ENCODE data around the gene PRR15L. TPM values are rescaled to one million over a fixed set of nuclear protein-coding genes. Genes with fewer than 3 reads are reported as not detected.

PRR15L gene
- polyA plus RNA-seq, 3 donors = not detected

DNA sequence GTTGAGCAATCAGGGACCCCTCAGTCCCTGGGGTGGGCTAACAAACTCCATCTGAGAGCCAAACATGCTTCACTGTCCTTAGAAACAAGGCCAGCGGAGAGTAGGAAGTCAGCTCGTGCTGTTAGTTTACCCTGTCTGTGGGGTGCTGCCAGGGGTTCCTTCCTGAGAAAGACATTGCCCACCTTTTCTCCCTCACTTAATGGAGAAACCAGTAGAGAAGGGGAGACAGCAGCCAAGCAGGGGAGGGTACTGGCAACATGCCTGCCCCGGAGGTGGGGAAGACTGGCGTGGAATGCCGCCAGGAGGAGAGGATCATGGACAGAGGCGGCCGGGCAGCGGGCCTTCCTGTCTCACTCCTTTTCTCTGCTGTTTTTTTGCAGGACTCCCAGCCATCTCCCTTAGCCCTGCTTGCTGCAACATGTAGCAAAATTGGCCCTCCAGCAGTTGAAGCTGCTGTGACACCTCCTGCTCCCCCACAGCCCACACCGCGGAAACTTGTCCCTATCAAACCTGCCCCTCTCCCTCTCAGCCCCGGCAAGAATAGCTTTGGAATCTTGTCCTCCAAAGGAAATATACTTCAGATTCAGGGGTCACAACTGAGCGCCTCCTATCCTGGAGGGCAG is 41.8 kb downstream of the PRR15L start:
- no peak overlapping the region for H3K4me3 ChIP-seq (replicated peaks in 1 of 3; ENCODE audit: low read depth in 2 of 3, low read length in 3 of 3)
- no peaks in the 10 kb centered on the region for H3K27me3 ChIP-seq (ENCODE audit: control insufficient read depth in 2 of 2, insufficient read depth in 2 of 2, low read length in 2 of 2)
- no peak overlapping the region for H3K9ac ChIP-seq (ENCODE audit: insufficient read depth, low read length, poor library complexity, severe bottlenecking)
- Mint-ChIP-seq H3K27me3 (ENCODE audit: low read depth in 3 of 3) (peaks cover 0 to 3% (median 2%) of the 10 kb centered on the region in 3 donors), H3K4me3 (no peak overlapping the region), H3K27ac (no peak overlapping the region), H3K4me1 (peaks cover 20% of the 10 kb centered on the region), H3K36me3 (peaks cover 43 to 57% of the 10 kb centered on the region in 2 donors), H3K9me3 (no peaks in the 10 kb centered on the region)
- 96% methylated on average over 5 of the region's 12 CpGs for WGBS (ENCODE audit: insufficient coverage)
- peaks cover 25 to 33% of the 10 kb centered on the region in 2 donors for H3K36me3 ChIP-seq (replicated peaks in 1 of 2; ENCODE audit: control insufficient read depth in 1 of 2, insufficient read depth in 2 of 2, low read length in 2 of 2)
- peaks cover 19% of the 10 kb centered on the region for H3K79me2 ChIP-seq (ENCODE audit: insufficient read depth, low read length)
- H3K9me3 ChIP-seq (replicated peaks in 1 of 2; ENCODE audit: control insufficient read depth in 1 of 2, insufficient read depth in 1 of 2, low read length in 2 of 2) = no peaks in the 10 kb centered on the region
- intact Hi-C loops (cut with micrococcal nuclease) = no loop called here
- TF ChIP-seq, protein P1, sequence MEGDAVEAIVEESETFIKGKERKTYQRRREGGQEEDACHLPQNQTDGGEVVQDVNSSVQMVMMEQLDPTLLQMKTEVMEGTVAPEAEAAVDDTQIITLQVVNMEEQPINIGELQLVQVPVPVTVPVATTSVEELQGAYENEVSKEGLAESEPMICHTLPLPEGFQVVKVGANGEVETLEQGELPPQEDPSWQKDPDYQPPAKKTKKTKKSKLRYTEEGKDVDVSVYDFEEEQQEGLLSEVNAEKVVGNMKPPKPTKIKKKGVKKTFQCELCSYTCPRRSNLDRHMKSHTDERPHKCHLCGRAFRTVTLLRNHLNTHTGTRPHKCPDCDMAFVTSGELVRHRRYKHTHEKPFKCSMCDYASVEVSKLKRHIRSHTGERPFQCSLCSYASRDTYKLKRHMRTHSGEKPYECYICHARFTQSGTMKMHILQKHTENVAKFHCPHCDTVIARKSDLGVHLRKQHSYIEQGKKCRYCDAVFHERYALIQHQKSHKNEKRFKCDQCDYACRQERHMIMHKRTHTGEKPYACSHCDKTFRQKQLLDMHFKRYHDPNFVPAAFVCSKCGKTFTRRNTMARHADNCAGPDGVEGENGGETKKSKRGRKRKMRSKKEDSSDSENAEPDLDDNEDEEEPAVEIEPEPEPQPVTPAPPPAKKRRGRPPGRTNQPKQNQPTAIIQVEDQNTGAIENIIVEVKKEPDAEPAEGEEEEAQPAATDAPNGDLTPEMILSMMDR (IDR thresholded peaks at IDR 0.05) = no peak
- no peak for DNase-seq
- H3K27ac ChIP-seq (ENCODE audit: low read depth in 1 of 2, low read length in 2 of 2) = no peak overlapping the region
- peaks cover 37% of the 10 kb centered on the region for H4K20me1 ChIP-seq (ENCODE audit: insufficient read depth, low read length)
- no peak overlapping the region for H3K4me2 ChIP-seq (replicated peaks; ENCODE audit: extremely low read depth, low read length, poor library complexity, severe bottlenecking)
- no peak overlapping the region for H2AFZ ChIP-seq (ENCODE audit: insufficient read depth, low read depth, low read length, poor library complexity, severe bottlenecking)
- H3K4me1 ChIP-seq (ENCODE audit: control insufficient read depth in 1 of 2, insufficient read depth in 2 of 2, low read length in 2 of 2) = peaks cover 12 to 15% of the 10 kb centered on the region in 2 donors

DNA sequence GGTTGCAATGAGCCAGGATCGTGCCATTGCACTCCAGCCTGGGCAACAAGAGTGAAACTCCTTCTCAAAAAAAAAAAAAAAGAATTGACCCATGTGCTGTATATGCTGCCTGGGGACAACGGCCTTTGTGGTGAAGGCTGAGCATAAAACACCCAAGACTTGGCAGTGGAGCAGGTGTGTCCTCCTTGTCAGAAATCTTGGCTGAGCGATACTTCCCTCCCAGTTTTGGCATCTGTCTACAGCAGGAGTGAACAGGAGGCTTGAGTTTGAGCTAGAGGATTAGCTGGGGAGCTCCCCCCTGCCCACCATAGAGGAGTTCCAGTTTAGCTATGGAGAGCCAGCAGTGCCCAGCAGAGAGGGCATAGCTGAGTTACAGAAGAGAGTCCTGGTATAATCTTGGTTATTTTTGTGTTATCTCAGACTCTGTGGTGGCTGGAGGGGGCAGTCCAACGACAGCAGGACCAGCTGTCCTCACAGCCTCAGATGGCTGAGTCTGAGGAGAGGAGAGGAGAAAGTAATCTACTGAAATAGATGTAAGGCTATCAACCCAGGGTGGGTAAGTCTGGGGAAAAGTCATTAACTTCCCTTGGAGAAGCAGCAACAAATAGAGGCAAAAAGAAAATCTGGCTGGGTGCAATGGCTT is 43.3 kb downstream of the PRR15L start:
- H3K4me1 Mint-ChIP-seq = peaks cover 19% of the 10 kb centered on the region
- Histone ChIP-seq H4K20me1 (ENCODE audit: insufficient read depth, low read length) (peaks cover 51% of the 10 kb centered on the region), H3K4me1 (ENCODE audit: control insufficient read depth in 1 of 2, insufficient read depth in 2 of 2, low read length in 2 of 2) (peaks cover 12 to 15% of the 10 kb centered on the region in 2 donors), H2AFZ (ENCODE audit: insufficient read depth, low read depth, low read length, poor library complexity, severe bottlenecking) (no peak overlapping the region), H3K36me3 (replicated peaks in 1 of 2; ENCODE audit: control insufficient read depth in 1 of 2, insufficient read depth in 2 of 2, low read length in 2 of 2) (peaks cover 25 to 43% of the 10 kb centered on the region in 2 donors), H3K27me3 (ENCODE audit: control insufficient read depth in 2 of 2, insufficient read depth in 2 of 2, low read length in 2 of 2) (no peaks in the 10 kb centered on the region), H3K27ac (ENCODE audit: low read depth in 1 of 2, low read length in 2 of 2) (no peak overlapping the region), H3K4me2 (replicated peaks; ENCODE audit: extremely low read depth, low read length, poor library complexity, severe bottlenecking) (no peak overlapping the region), H3K79me2 (ENCODE audit: insufficient read depth, low read length) (peaks cover 34% of the 10 kb centered on the region), H3K9me3 (replicated peaks in 1 of 2; ENCODE audit: control insufficient read depth in 1 of 2, insufficient read depth in 1 of 2, low read length in 2 of 2) (no peaks in the 10 kb centered on the region), H3K4me3 (replicated peaks in 1 of 3; ENCODE audit: low read depth in 2 of 3, low read length in 3 of 3) (no peak overlapping the region), H3K9ac (ENCODE audit: insufficient read depth, low read length, poor library complexity, severe bottlenecking) (no peak overlapping the region)
- peaks cover 44 to 58% of the 10 kb centered on the region in 2 donors for H3K36me3 Mint-ChIP-seq
- H3K27me3 Mint-ChIP-seq (ENCODE audit: low read depth in 3 of 3) = peaks cover 0 to 3% (median 0%) of the 10 kb centered on the region in 3 donors
- no peaks in the 10 kb centered on the region for H3K9me3 Mint-ChIP-seq
- no peak overlapping the region for H3K4me3 Mint-ChIP-seq
- TF ChIP-seq, protein P1 (IDR thresholded peaks at IDR 0.05) = no peak
- no peak for DNase-seq
- intact Hi-C loops (cut with micrococcal nuclease) = no loop called here
- WGBS (ENCODE audit: insufficient coverage) = 50% methylated on average over 1 of the region's 4 CpGs
- peak overlapping the region in 2 of 7 donors; percentile 30 to 64 for H3K27ac Mint-ChIP-seq
